Endothelial cell (in vitro differentiated cells): ENCODE data around the gene FIBP. TPM values are rescaled to one million over a fixed set of nuclear protein-coding genes. Genes with fewer than 3 reads are reported as not detected.
A peak's percentile ranks its signal among the peaks of the same experiment; 100 is the strongest.

ENCODE experiments used
- DNase-seq: peaks from one replicate; pipeline ENCODE4 v3.0.0; 2021; ENCODE audit warnings: low spot score
- H3K27ac Mint-ChIP-seq: one replicate; pipeline ENCODE4 v1.8.0; 2021; ENCODE audit warnings: mixed read lengths, inconsistent platforms; ENCODE audit not compliant: unreplicated experiment
- H3K27me3 Mint-ChIP-seq: one replicate; pipeline ENCODE4 v1.8.0; 2021; ENCODE audit warnings: mild to moderate bottlenecking, moderate library complexity, mixed read lengths, inconsistent platforms; ENCODE audit not compliant: unreplicated experiment
- H3K36me3 Mint-ChIP-seq: one replicate; pipeline ENCODE4 v1.8.0; 2021; ENCODE audit warnings: mild to moderate bottlenecking, low read depth, mixed read lengths, inconsistent platforms; ENCODE audit not compliant: unreplicated experiment
- H3K4me1 Mint-ChIP-seq: one replicate; pipeline ENCODE4 v1.8.0; 2021; ENCODE audit warnings: mild to moderate bottlenecking, mixed read lengths, inconsistent platforms; ENCODE audit not compliant: unreplicated experiment
- H3K4me3 Mint-ChIP-seq: one replicate; pipeline ENCODE4 v1.8.0; 2021; ENCODE audit warnings: mild to moderate bottlenecking, mixed read lengths, inconsistent platforms; ENCODE audit not compliant: unreplicated experiment
- H3K9me3 Mint-ChIP-seq: one replicate; pipeline ENCODE4 v1.8.0; 2021; ENCODE audit warnings: mixed read lengths, inconsistent platforms; ENCODE audit not compliant: unreplicated experiment
- total RNA-seq: library from RNA; stranded (reverse); fragmentation: NEBNext Ultra II Directional; extraction: Animal tissue kit (Norgen Biotek cat#: 25700); gene quantifications from one replicate; pipeline ENCODE4 v1.2.1, GENCODE V29; 2021; ENCODE audit not compliant: unreplicated experiment
- TF ChIP-seq, protein P1 (sequence below): fragments of 200-600 bp; sonication (generic); IDR thresholded peaks from one replicate; pipeline ENCODE4 v1.5.0; 2021; ENCODE audit warnings: antibody characterized with exemption; ENCODE audit not compliant: unreplicated experiment

Gene FIBP
- total RNA-seq, 1 donor from 2014 or later, result 75.6 TPM

DNA sequence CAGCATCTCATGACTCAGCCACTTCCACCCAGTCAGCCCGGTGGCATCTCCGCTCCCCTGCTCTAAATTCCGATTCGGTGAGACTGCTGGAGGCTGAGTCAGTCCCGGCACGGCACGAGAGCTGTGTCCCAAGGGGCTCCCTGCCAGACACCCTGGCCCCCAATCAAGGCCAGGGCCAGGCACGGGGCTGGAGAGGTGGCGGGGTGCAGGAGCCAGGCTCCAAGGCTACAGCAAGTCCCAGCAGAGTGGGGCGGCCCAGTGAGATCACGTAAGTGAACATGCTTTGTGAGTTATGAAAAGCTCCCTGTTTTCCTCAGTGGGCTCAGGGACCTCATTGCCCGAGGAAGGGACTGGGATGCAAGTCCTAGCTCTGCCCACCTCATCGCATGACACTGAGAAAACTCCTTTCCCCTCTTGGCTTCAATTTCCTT lies 27.6 kb upstream of the FIBP start:
- TF ChIP-seq, protein P1, sequence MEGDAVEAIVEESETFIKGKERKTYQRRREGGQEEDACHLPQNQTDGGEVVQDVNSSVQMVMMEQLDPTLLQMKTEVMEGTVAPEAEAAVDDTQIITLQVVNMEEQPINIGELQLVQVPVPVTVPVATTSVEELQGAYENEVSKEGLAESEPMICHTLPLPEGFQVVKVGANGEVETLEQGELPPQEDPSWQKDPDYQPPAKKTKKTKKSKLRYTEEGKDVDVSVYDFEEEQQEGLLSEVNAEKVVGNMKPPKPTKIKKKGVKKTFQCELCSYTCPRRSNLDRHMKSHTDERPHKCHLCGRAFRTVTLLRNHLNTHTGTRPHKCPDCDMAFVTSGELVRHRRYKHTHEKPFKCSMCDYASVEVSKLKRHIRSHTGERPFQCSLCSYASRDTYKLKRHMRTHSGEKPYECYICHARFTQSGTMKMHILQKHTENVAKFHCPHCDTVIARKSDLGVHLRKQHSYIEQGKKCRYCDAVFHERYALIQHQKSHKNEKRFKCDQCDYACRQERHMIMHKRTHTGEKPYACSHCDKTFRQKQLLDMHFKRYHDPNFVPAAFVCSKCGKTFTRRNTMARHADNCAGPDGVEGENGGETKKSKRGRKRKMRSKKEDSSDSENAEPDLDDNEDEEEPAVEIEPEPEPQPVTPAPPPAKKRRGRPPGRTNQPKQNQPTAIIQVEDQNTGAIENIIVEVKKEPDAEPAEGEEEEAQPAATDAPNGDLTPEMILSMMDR, result no peak
- H3K36me3 Mint-ChIP-seq, result peaks cover 5% of the 10 kb centered on the region
- no peaks in the 10 kb centered on the region for H3K9me3 Mint-ChIP-seq
- H3K4me1 Mint-ChIP-seq, result peaks cover 9% of the 10 kb centered on the region
- no peak for DNase-seq
- H3K27me3 Mint-ChIP-seq, result peaks cover 7% of the 10 kb centered on the region
- no peak overlapping the region for H3K4me3 Mint-ChIP-seq
- H3K27ac Mint-ChIP-seq, result no peak overlapping the region

DNA sequence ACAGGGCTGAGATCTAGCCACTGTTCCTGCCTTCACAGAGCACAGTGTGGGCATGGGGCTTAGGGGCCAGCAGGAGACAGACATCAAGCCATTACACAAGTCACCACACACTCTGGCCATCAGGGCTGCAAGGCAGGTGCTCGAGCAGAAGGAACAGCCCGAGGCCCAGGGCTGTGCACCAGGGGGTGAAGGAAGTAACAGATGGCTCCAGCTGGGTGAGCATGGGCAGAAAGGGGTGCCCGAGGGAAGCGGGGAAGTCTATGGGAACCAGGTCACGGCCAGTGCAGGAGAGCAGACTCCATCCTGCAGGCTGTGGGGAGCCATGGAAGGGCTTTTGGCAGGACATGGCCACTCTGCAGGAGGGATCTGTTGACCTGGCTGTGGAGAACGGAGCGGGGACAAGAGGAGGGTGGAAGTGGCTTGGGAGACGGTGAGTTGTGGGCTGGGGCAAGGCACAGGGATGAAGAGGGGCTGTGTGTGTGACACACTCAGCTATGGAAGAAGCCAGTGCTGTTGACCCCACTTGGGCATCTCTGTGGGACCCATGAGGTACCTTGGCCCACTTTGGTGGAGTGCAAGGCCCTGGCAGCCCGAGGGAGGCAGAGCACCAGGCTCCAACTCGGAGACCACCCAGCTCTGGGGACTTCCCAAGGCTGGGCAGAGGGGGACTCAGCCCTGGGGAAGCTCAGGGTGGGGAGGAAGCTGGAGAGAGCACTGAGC lies 27.0 kb upstream of the FIBP start:
- peaks cover 9% of the 10 kb centered on the region for H3K4me1 Mint-ChIP-seq
- no peaks in the 10 kb centered on the region for H3K9me3 Mint-ChIP-seq
- H3K27ac Mint-ChIP-seq, result no peak overlapping the region
- TF ChIP-seq, protein P1, result no peak
- peaks cover 5% of the 10 kb centered on the region for H3K36me3 Mint-ChIP-seq
- H3K27me3 Mint-ChIP-seq, result peaks cover 7% of the 10 kb centered on the region
- DNase-seq, result no peak
- peak overlapping the region; percentile 71 for H3K4me3 Mint-ChIP-seq

DNA sequence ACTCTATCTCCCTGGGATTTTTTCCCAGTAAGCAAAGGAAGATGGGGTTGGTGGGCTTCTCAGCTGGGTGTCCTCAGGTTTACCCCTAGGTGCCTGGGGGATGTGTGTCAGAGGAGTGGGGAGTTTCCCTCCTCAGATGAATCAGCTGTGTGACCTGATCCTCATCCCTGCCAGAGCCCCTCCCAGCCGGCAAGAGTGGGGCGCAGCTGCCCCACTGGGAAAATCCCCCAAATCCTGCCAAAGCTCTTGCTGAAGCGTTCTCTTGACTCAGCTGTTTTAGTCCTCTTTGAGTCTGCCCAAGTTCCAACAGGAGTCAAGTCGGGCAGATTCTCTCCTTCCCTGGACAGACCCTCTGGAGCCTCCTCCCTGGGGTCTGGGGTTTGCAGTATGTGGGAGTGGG lies 24.6 kb upstream of the FIBP start:
- H3K27me3 Mint-ChIP-seq, result peaks cover 6% of the 10 kb centered on the region

DNA sequence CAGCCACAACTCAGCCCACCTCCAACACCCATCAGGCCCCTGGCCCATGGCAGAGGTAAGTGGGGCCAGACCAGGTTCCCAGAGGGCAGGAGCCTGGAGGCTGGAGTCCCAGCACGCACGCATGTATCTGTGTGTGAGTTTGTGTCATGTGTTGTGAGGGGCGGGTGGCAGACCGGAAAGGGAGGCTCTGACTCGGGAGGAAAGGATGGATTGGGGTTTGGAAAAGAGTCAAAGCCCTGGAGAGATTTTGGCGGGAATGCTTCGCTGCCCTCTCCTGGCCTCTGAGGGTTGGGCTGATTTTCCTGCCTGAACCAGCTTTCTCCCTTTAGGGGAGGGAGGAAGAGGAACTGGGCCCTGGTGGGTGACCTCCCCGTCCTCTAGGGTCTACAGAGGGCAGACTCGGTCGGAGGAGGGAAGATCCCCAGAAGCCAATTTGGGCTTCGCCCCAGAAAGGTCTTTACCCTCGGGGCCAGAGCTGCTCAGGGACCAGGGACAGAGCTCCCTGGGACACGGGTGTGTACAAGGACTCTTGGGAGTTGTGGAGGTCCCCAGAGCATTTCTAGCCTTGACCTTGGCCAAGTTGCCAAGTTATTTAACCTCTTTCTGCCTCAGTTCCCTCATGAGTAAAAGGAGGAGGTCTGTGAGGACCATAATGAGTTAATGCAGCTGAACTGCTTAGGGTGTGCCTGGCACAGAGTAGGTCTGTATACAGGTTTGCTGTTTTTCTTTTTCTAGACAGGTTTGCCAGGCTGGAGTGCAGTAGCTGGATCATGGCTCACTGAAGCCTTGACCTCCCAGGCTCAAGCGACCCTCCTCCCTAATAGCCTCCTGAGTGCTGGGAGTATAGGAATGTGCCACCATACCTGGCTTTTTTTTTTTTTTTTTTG lies 23.7 kb upstream of the FIBP start:
- H3K4me1 Mint-ChIP-seq, result peaks cover 9% of the 10 kb centered on the region
- no peaks in the 10 kb centered on the region for H3K9me3 Mint-ChIP-seq
- H3K27me3 Mint-ChIP-seq, result peaks cover 4% of the 10 kb centered on the region
- no peak overlapping the region for H3K27ac Mint-ChIP-seq
- DNase-seq, result no peak
- TF ChIP-seq, protein P1, result no peak
- peaks cover 5% of the 10 kb centered on the region for H3K36me3 Mint-ChIP-seq
- no peak overlapping the region for H3K4me3 Mint-ChIP-seq

More for the DNA sequence above, 24.6 kb upstream of the FIBP start:
- H3K36me3 Mint-ChIP-seq, result peaks cover 5% of the 10 kb centered on the region
- no peak overlapping the region for H3K4me3 Mint-ChIP-seq
- TF ChIP-seq, protein P1, result no peak
- no peak overlapping the region for H3K27ac Mint-ChIP-seq
- H3K4me1 Mint-ChIP-seq, result peaks cover 9% of the 10 kb centered on the region
- no peaks in the 10 kb centered on the region for H3K9me3 Mint-ChIP-seq
- no peak for DNase-seq

DNA sequence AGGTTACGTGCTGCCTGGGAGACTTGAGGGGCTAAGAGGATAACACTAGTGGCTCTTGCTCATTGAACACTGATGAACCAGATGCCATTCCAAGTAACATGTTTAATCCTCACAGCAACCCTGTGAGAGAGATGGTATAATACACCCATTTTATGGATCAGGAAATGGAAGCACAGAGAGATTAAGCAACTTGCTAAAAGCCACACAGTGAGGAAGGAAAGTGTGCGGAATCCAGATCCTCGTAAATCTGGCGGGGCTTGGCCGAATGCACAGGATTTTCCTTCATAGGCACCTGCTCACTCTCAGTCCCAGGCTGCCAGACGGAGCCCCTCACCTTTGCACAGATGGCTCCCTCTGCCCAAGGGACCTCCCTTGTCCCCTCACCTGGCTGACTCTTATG lies 19.6 kb upstream of the FIBP start:
- H3K9me3 Mint-ChIP-seq, result no peaks in the 10 kb centered on the region
- H3K27me3 Mint-ChIP-seq, result peaks cover 4% of the 10 kb centered on the region

More for the DNA sequence above, 19.6 kb upstream of the FIBP start:
- TF ChIP-seq, protein P1, result no peak
- H3K36me3 Mint-ChIP-seq, result no peaks in the 10 kb centered on the region
- no peak overlapping the region for H3K4me3 Mint-ChIP-seq
- H3K4me1 Mint-ChIP-seq, result no peaks in the 10 kb centered on the region
- no peak overlapping the region for H3K27ac Mint-ChIP-seq
- no peak for DNase-seq
